ENCODE measurements around the gene FAM171A2.

GRCh38 chr17:44327715-44328449 is 35.8 kb downstream of the FAM171A2 start:
- TF ChIP-seq CTCF (conservative IDR thresholded peaks at IDR 0.05) (no peak), ZFX (IDR thresholded peaks at IDR 0.05) (no peak)

Measured in C4-2B (cell line).